SIG-M5 (cell line): ENCODE results near the gene GRIN2A.

Experiments used
- DNase-seq: peaks from one replicate; lab custom pipeline; 2025; lab: John Stamatoyannopoulos, UW

The GRIN2A gene

GRCh38 chr16:10130538-10130937 lies 51.7 kb downstream of the GRIN2A start:
- DNase-seq, result no peak

- no peak for DNase-seq
Observed at GRCh38 chr16:10128397-10129258, 53.6 kb downstream of the GRIN2A start.

- no peak for DNase-seq
Observed at GRCh38 chr16:10126686-10127085, 55.5 kb downstream of the GRIN2A start.

- no peak for DNase-seq
Observed at GRCh38 chr16:10123141-10123540, 59.1 kb downstream of the GRIN2A start.

- no peak for DNase-seq
Observed at GRCh38 chr16:10122546-10122945, 59.7 kb downstream of the GRIN2A start.

GRCh38 chr16:10121897-10122425 lies 60.3 kb downstream of the GRIN2A start:
- DNase-seq, result no peak

- no peak for DNase-seq
Observed at GRCh38 chr16:10121491-10121890, 60.7 kb downstream of the GRIN2A start.

GRCh38 chr16:10120953-10121352 lies 61.3 kb downstream of the GRIN2A start:
- DNase-seq, result no peak

- no peak for DNase-seq
Observed at GRCh38 chr16:10114409-10114808, 67.8 kb downstream of the GRIN2A start.

GRCh38 chr16:10113248-10113647 lies 69.0 kb downstream of the GRIN2A start:
- DNase-seq, result no peak

GRCh38 chr16:10112021-10112420 lies 70.2 kb downstream of the GRIN2A start:
- no peak for DNase-seq

GRCh38 chr16:10111156-10111761 lies 71.0 kb downstream of the GRIN2A start:
- DNase-seq, result no peak

- no peak for DNase-seq
Observed at GRCh38 chr16:10110552-10110951, 71.7 kb downstream of the GRIN2A start.

- DNase-seq, result no peak
Observed at GRCh38 chr16:10107081-10107480, 75.1 kb downstream of the GRIN2A start.

- DNase-seq, result no peak
Observed at GRCh38 chr16:10103700-10104099, 78.5 kb downstream of the GRIN2A start.

- DNase-seq, result no peak
Observed at GRCh38 chr16:10103118-10103517, 79.1 kb downstream of the GRIN2A start.

- DNase-seq, result no peak
Observed at GRCh38 chr16:10100829-10101228, 81.4 kb downstream of the GRIN2A start.

GRCh38 chr16:10098991-10099390 lies 83.2 kb downstream of the GRIN2A start:
- DNase-seq, result no peak

- no peak for DNase-seq
Observed at GRCh38 chr16:10097271-10097670, 85.0 kb downstream of the GRIN2A start.

GRCh38 chr16:10093576-10093975 lies 88.7 kb downstream of the GRIN2A start:
- DNase-seq, result no peak

GRCh38 chr16:10090816-10091215 lies 91.4 kb downstream of the GRIN2A start:
- DNase-seq, result no peak

GRCh38 chr16:10088380-10088793 lies 93.8 kb downstream of the GRIN2A start:
- DNase-seq, result no peak

- DNase-seq, result no peak
Observed at GRCh38 chr16:10087151-10087550, 95.1 kb downstream of the GRIN2A start.
